Peyer's patch (tissue), 4 donors: ENCODE results near the gene TSPAN31.
A peak's percentile ranks its signal among the peaks of the same experiment; 100 is the strongest.

Source experiments
- CTCF ChIP-seq, 6 experiments: fragments of 450-650 bp in 4 of 6; fragments of 200-600 bp in 2 of 6; sonication (generic) in 1 of 6; IDR thresholded peaks; one replicate each; pipeline ENCODE4 v1.5.1; 2017 to 2019; ENCODE audit warnings: antibody characterized with exemption in 6 of 6, mild to moderate bottlenecking in 3 of 6, moderate library complexity in 1 of 6
- POLR2A ChIP-seq, 2 donors: fragments of 450-650 bp; IDR thresholded peaks; one replicate each; pipeline ENCODE4 v1.5.1; 2017; ENCODE audit warnings: antibody characterized with exemption in 2 of 2, mild to moderate bottlenecking in 2 of 2, moderate library complexity in 2 of 2

GRCh38 chr12:57726151-57726883, 18.5 kb upstream of the TSPAN31 start:
- peak in 5 of 6 experiments; percentile 6 to 65 (median 59) for TF ChIP-seq CTCF (IDR thresholded peaks at IDR 0.05)
- no peak for TF ChIP-seq POLR2A (IDR thresholded peaks at IDR 0.05)
